ENCODE data around the gene GPR65.

GPR65 gene

GRCh38 chr14:88026890-88027289, 22.0 kb downstream of the GPR65 start:
- no peaks in the 10 kb centered on the region for H3K27me3 ChIP-seq (replicated peaks; ENCODE audit: insufficient read depth, low read length)
- TF ChIP-seq EZH2 (optimal IDR thresholded peaks at IDR 0.05; ENCODE audit: low read depth, low read length), result no peak
- H3K9ac ChIP-seq (ENCODE audit: low read length), result no peak overlapping the region
- H2AFZ ChIP-seq (ENCODE audit: low read length), result no peak overlapping the region
- no peak overlapping the region for H3K27ac ChIP-seq (ENCODE audit: low read length)
- H3K9me3 ChIP-seq (replicated peaks; ENCODE audit: insufficient read depth, low read length), result no peaks in the 10 kb centered on the region
- 0 out of 2 replicates have a peak overlapping the region, but pooled peaks have one; percentile 10 for H3K4me2 ChIP-seq (ENCODE audit: low read depth, low read length)
- H3F3A ChIP-seq (ENCODE audit: insufficient read depth, low read length), result no peaks in the 10 kb centered on the region
- H3K79me2 ChIP-seq (ENCODE audit: low read length), result no peaks in the 10 kb centered on the region
- no peak for DNase-seq
- no peaks in the 10 kb centered on the region for H3K36me3 ChIP-seq (replicated peaks; ENCODE audit: insufficient read depth, low read length)
- no peak overlapping the region for H3K4me3 ChIP-seq (ENCODE audit: low read length)
- H3K4me1 ChIP-seq (ENCODE audit: low read length), result no peaks in the 10 kb centered on the region
- H3K9me2 ChIP-seq (replicated peaks; ENCODE audit: insufficient read depth, low read length), result no peaks in the 10 kb centered on the region
- H4K20me1 ChIP-seq (ENCODE audit: insufficient read depth, low read length), result no peaks in the 10 kb centered on the region

DNA sequence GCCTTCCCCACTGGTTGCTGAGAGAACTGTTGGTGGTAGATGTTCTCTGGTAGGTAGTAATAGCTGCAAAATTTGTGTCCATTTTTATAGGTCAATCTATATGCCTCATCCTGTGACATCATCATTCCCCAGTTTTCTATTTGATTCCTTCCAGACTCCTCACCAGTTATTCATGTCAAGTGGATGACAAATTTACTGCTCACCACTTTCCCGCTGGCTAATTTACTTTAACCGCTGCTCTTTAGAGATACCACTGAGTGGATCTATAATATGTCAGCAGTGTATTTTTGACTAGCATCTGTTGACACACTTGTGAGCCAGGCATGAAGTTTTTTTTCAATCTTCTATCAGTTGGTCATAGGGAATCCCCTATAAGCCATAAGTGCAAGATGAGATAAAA, 24.6 kb downstream of the GPR65 start:
- DNase-seq, result no peak

GRCh38 chr14:88030079-88030478, 25.1 kb downstream of the GPR65 start:
- no peaks in the 10 kb centered on the region for H3F3A ChIP-seq (ENCODE audit: insufficient read depth, low read length)
- no peaks in the 10 kb centered on the region for H3K79me2 ChIP-seq (ENCODE audit: low read length)
- no peak overlapping the region for H3K4me3 ChIP-seq (ENCODE audit: low read length)
- H3K9me2 ChIP-seq (replicated peaks; ENCODE audit: insufficient read depth, low read length), result no peaks in the 10 kb centered on the region
- no peak overlapping the region for H3K27ac ChIP-seq (ENCODE audit: low read length)
- H3K4me1 ChIP-seq (ENCODE audit: low read length), result no peaks in the 10 kb centered on the region
- DNase-seq, result no peak
- H3K9me3 ChIP-seq (replicated peaks; ENCODE audit: insufficient read depth, low read length), result no peaks in the 10 kb centered on the region
- H4K20me1 ChIP-seq (ENCODE audit: insufficient read depth, low read length), result no peaks in the 10 kb centered on the region
- no peak overlapping the region for H3K9ac ChIP-seq (ENCODE audit: low read length)
- TF ChIP-seq EZH2 (optimal IDR thresholded peaks at IDR 0.05; ENCODE audit: low read depth, low read length) (no peak), EZH2phosphoT487 (IDR thresholded peaks at IDR 0.05; ENCODE audit: low read length) (no peak)
- TF ChIP-seq, protein P1, sequence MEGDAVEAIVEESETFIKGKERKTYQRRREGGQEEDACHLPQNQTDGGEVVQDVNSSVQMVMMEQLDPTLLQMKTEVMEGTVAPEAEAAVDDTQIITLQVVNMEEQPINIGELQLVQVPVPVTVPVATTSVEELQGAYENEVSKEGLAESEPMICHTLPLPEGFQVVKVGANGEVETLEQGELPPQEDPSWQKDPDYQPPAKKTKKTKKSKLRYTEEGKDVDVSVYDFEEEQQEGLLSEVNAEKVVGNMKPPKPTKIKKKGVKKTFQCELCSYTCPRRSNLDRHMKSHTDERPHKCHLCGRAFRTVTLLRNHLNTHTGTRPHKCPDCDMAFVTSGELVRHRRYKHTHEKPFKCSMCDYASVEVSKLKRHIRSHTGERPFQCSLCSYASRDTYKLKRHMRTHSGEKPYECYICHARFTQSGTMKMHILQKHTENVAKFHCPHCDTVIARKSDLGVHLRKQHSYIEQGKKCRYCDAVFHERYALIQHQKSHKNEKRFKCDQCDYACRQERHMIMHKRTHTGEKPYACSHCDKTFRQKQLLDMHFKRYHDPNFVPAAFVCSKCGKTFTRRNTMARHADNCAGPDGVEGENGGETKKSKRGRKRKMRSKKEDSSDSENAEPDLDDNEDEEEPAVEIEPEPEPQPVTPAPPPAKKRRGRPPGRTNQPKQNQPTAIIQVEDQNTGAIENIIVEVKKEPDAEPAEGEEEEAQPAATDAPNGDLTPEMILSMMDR (IDR thresholded peaks at IDR 0.05; ENCODE audit: low read length), result no peak
- no peak overlapping the region for H3K4me2 ChIP-seq (ENCODE audit: low read depth, low read length)
- no peak overlapping the region for H2AFZ ChIP-seq (ENCODE audit: low read length)
- no peaks in the 10 kb centered on the region for H3K36me3 ChIP-seq (replicated peaks; ENCODE audit: insufficient read depth, low read length)
- no peaks in the 10 kb centered on the region for H3K27me3 ChIP-seq (replicated peaks; ENCODE audit: insufficient read depth, low read length)

More for the DNA sequence above, 24.6 kb downstream of the GPR65 start:
- Histone ChIP-seq H4K20me1 (ENCODE audit: insufficient read depth, low read length) (no peaks in the 10 kb centered on the region), H3K27me3 (replicated peaks; ENCODE audit: insufficient read depth, low read length) (no peaks in the 10 kb centered on the region), H3K9ac (ENCODE audit: low read length) (no peak overlapping the region), H3K9me3 (replicated peaks; ENCODE audit: insufficient read depth, low read length) (no peaks in the 10 kb centered on the region), H3K4me1 (ENCODE audit: low read length) (no peaks in the 10 kb centered on the region), H3K27ac (ENCODE audit: low read length) (no peak overlapping the region), H3K79me2 (ENCODE audit: low read length) (no peaks in the 10 kb centered on the region), H2AFZ (ENCODE audit: low read length) (no peak overlapping the region), H3K4me3 (ENCODE audit: low read length) (no peak overlapping the region), H3F3A (ENCODE audit: insufficient read depth, low read length) (no peaks in the 10 kb centered on the region), H3K9me2 (replicated peaks; ENCODE audit: insufficient read depth, low read length) (no peaks in the 10 kb centered on the region), H3K36me3 (replicated peaks; ENCODE audit: insufficient read depth, low read length) (no peaks in the 10 kb centered on the region), H3K4me2 (ENCODE audit: low read depth, low read length) (no peak overlapping the region)
- TF ChIP-seq EZH2phosphoT487 (IDR thresholded peaks at IDR 0.05; ENCODE audit: low read length) (no peak), EZH2 (optimal IDR thresholded peaks at IDR 0.05; ENCODE audit: low read depth, low read length) (no peak)
- TF ChIP-seq, protein P1 (IDR thresholded peaks at IDR 0.05; ENCODE audit: low read length), result no peak

DNA sequence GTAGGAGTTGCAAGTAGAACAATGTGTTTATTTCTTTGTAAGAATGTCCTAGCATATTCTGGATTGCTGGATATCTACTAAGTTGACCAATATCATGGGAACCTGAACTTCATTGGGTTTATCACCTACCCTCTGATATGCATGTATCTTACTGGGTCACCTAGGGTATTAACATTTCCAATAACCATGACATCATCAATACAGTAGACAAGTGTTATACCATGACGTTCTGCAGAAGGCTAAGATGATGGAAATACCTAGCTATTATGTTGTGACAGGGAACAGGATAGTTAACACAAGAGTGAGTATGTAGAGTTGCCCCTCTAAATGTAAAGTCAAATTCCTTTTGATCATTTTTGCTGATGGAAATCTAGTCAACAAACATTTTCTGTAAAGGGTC, 26.0 kb downstream of the GPR65 start:
- no peak for DNase-seq
- no peaks in the 10 kb centered on the region for H3K36me3 ChIP-seq (replicated peaks; ENCODE audit: insufficient read depth, low read length)
- no peaks in the 10 kb centered on the region for H3K27me3 ChIP-seq (replicated peaks; ENCODE audit: insufficient read depth, low read length)
- H3K9ac ChIP-seq (ENCODE audit: low read length), result no peak overlapping the region
- H3K9me3 ChIP-seq (replicated peaks; ENCODE audit: insufficient read depth, low read length), result no peaks in the 10 kb centered on the region
- H3K79me2 ChIP-seq (ENCODE audit: low read length), result no peaks in the 10 kb centered on the region
- no peaks in the 10 kb centered on the region for H3F3A ChIP-seq (ENCODE audit: insufficient read depth, low read length)
- H3K4me1 ChIP-seq (ENCODE audit: low read length), result no peaks in the 10 kb centered on the region
- H3K9me2 ChIP-seq (replicated peaks; ENCODE audit: insufficient read depth, low read length), result no peaks in the 10 kb centered on the region
- no peaks in the 10 kb centered on the region for H4K20me1 ChIP-seq (ENCODE audit: insufficient read depth, low read length)
- TF ChIP-seq EZH2phosphoT487 (IDR thresholded peaks at IDR 0.05; ENCODE audit: low read length), result no peak
- TF ChIP-seq EZH2 (optimal IDR thresholded peaks at IDR 0.05; ENCODE audit: low read depth, low read length), result no peak
- TF ChIP-seq, protein P1 (IDR thresholded peaks at IDR 0.05; ENCODE audit: low read length), result no peak
- no peak overlapping the region for H3K27ac ChIP-seq (ENCODE audit: low read length)
- no peak overlapping the region for H3K4me3 ChIP-seq (ENCODE audit: low read length)
- H2AFZ ChIP-seq (ENCODE audit: low read length), result no peak overlapping the region
- no peak overlapping the region for H3K4me2 ChIP-seq (ENCODE audit: low read depth, low read length)
